ENCODE measurements around the gene AP2A2.

- TF ChIP-seq REST (tag by site-specific recombination; IDR thresholded peaks at IDR 0.05) (no peak), ZNF626 (tag by site-specific recombination; IDR thresholded peaks at IDR 0.05) (no peak), PRDM1 (tag by site-specific recombination; IDR thresholded peaks at IDR 0.05) (no peak)
- TF ChIP-seq, protein P1, sequence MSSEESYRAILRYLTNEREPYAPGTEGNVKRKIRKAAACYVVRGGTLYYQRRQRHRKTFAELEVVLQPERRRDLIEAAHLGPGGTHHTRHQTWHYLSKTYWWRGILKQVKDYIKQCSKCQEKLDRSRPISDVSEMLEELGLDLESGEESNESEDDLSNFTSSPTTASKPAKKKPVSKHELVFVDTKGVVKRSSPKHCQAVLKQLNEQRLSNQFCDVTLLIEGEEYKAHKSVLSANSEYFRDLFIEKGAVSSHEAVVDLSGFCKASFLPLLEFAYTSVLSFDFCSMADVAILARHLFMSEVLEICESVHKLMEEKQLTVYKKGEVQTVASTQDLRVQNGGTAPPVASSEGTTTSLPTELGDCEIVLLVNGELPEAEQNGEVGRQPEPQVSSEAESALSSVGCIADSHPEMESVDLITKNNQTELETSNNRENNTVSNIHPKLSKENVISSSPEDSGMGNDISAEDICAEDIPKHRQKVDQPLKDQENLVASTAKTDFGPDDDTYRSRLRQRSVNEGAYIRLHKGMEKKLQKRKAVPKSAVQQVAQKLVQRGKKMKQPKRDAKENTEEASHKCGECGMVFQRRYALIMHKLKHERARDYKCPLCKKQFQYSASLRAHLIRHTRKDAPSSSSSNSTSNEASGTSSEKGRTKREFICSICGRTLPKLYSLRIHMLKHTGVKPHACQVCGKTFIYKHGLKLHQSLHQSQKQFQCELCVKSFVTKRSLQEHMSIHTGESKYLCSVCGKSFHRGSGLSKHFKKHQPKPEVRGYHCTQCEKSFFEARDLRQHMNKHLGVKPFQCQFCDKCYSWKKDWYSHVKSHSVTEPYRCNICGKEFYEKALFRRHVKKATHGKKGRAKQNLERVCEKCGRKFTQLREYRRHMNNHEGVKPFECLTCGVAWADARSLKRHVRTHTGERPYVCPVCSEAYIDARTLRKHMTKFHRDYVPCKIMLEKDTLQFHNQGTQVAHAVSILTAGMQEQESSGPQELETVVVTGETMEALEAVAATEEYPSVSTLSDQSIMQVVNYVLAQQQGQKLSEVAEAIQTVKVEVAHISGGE (tag by site-specific recombination; conservative IDR thresholded peaks at IDR 0.05; ENCODE audit: low read depth) = no peak
These were observed 59.7 kb downstream of the AP2A2 start for GRCh38 chr11:985406-985805.
